ENCODE data around the gene PELI1.
A peak's percentile ranks its signal among the peaks of the same experiment; 100 is the strongest.
"Not testable (repeated sequence)": the region's sequence is repeated elsewhere in the genome, so short reads cannot be mapped to it uniquely, and the experiment has no call there.

Gene PELI1

DNA sequence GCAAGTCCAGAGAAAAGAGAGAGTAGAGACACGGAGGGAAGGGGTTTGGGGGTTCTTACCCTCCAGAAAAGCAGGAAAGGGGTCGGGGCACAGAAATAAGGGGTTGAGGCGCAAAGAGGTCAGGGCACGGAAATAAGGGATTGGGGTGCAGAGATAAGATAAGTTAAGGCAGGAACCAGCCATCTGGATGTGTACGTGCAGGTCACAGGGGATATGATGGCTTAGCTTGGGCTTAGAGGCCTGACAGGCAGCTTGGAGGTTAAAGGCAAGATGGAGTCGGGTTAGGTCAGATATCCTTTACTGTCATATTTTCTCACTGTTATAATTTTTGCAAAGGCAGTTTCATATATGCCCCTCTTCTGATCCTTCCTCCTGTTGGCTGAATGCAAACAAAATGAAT lies 64.5 kb downstream of the PELI1 start:
- DNase-seq: not testable (repeated sequence)

GRCh38 chr2:64076828-64077227 lies 67.4 kb downstream of the PELI1 start:
- not testable (repeated sequence) for DNase-seq

DNA sequence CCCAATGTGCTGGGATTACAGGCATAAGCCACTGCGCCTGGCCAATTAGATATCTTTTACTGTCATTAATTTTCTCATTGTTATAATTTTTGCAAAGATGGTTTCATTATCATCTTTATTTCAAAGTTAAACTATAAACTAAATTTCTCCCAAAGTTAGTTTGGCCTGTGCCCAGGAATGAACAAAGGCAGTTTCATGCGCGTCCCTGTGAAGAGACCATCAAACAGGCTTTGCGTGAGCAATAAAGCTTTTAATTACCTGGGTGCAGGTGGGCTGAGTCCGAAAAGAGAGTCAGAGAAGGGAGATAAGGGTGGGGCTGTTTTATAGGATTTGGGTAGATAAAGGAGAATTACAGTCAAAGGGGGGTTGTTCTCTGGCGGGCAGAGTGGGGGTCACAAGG lies 69.6 kb downstream of the PELI1 start:
- DNase-seq: not testable (repeated sequence)

DNA sequence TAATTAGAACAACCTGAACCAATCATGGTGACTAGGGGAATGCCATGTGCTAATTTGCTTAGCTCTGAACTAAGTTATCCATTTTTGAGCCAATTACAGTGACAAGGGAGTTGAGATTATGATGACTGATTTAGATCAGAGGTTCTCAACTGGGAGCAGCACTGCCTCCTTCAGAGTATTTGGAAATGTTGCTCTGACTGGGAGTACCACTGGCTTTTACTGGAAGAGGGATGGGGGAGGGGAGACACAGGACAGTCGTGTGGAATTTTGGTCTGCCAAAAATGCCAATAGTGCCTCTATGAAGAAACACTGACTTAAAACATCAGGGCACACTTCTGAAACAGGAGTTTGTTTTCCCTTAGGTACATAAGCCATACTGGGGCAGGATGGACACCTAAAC lies 76.9 kb downstream of the PELI1 start:
- no peak for DNase-seq

DNA sequence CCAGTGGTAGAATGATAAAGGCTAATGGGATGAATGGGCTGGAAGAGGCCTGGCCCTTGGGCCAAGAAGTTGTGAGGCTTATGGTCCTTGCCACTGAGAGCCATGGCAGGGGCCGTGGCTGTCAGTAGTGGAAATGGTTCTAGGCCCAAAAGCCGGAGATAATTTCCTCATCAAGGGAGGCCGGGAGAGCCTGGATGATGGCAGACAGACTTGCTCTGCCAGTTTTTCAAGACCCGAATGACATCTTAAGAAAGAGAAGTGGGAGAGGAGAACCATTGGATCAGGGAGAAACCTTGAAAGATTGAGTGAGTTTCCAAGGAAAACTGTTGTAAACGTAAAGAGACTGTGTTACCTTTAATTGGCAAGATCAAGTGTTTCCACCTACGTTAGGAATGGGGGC lies 78.7 kb downstream of the PELI1 start:
- DNase-seq: no peak

DNA sequence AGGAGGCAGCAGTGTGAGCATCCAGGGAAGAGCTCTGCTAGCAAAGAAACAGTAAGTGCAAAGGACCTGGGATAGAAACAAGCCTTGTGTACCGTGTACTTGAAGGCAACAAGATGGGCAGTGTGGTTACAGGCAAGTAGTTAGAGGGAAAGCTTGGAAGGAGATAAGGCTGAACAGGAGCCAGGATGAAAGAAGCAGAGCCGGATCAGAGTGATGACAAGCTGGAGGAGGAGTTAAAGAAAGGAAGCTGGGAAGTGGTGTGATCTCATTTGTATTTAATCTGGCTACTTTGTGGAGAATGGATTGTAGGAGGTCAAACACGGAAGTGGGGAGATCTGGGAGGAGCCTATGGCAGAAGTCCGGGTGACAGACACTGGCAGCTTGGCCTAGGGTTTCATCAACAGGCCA lies 80.3 kb downstream of the PELI1 start:
- no peak for DNase-seq

DNA sequence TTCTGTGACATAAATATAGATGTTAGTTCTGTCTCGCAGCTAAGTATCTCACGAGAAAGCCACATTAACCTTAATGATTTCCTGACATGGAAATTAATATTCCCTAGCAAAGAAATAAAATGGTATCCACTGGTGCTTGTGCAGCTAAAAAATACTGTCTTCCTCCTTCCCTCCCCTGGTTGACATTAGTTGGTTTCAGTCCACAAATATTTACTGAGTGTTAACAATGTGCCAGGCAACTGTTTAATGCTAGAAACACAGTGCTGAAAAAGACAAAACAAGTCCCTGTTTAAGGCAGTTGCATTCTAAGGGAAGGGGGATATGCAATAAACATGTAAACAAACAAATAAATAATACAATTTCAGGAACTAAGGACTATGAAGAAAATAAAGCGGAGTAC lies 80.8 kb downstream of the PELI1 start:
- no peak for DNase-seq

DNA sequence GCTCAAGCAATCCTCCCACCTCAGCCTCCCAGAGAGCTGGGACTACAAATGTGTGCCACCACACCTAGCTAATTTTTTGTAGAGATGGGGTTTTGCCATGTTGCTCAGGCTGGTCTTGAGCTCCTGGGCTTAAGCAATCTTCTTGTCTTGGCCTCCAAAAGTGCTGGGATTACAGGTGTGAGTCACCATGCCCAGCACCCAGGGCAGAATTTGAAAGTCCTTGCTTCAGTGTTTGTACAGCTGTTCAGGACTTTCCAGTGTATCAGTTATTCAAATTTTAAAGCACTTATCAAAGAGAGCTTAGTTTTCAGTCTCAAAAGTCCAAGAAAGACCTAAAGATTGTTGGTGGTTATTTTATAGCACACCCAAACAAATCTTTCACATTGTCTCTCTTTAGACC lies 81.4 kb downstream of the PELI1 start:
- no peak for DNase-seq

DNA sequence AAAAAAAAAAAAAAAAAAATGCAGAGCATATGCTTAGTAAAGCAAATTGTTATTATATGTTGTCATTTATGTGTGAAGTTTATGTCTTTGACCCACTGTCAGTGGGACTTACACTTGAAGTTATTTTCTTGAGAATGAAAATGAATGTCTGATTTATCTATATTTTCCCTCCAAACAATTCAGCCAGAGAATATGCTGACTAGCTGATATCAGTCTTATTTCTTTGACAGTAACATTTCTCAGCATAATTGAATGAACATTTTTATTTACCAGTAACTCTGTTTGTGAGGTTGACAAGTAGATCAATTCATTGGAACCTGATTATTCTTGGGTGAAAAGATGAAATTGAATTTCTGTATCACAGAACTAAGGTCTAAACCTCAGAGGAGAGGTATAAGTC lies 85.0 kb downstream of the PELI1 start:
- DNase-seq: no peak

- no peak for DNase-seq
Observed at GRCh38 chr2:64056021-64056420, 88.2 kb downstream of the PELI1 start.

GRCh38 chr2:64054161-64054915 lies 89.9 kb downstream of the PELI1 start:
- DNase-seq: no peak

DNA sequence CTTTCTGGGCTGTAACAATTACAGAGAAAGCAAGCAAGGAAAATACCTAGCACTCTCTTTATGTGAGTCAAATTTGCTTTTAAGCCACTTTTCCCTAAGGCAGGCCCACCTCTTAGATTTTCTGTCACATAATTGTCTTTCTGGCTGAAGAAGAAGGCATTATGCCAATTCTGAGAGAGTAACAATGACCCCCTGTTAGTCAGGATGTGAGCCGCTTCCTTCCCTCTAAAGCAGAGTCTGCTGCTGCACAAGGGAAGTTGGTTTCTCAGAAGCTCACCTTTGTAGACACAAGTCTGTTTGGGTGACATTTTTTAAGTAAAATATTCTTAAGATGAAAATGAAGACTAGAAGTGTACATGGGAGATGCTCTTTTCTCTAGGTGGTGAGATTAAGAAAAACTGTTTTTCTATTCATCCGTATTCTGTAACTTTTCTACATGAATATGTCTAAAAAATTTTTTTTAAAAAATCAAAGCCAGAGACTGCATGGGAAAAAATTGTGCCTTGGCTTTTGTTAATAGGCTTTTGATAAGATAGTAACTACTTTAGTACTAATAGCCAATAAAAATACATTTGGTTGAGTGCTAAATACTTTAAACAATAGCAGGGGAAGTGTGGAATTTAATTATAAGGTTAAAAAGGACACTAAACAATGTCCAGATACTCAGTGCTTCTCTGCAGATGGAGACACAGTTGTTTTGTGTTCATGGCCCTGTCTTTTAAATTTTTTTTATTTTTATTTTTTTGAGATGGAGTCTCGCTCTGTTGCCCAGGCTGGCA lies 91.6 kb downstream of the PELI1 start:
- no peak for DNase-seq

GRCh38 chr2:64049633-64050220 lies 94.5 kb downstream of the PELI1 start:
- DNase-seq: peak; percentile 75 to 80

- DNase-seq: no peak
Observed at GRCh38 chr2:64045938-64046337, 98.3 kb downstream of the PELI1 start.
